Psoas muscle (tissue), 8 donors: ENCODE data around the gene CDK15. TPM values are rescaled to one million over a fixed set of nuclear protein-coding genes. Genes with fewer than 3 reads are reported as not detected.
A peak's percentile ranks its signal among the peaks of the same experiment; 100 is the strongest.

Experiments used
- ATAC-seq, 4 donors: fragments of 200-7000 bp; cut with Tn5 transposase; one replicate each; pipeline ENCODE4 v1.9.1; 2020; ENCODE audit warnings: moderate library complexity in 3 of 4, mild to moderate bottlenecking in 2 of 4
- DNase-seq, 2 donors: peaks; one replicate each; pipeline ENCODE4 v3.0.0-alpha.2; 2020
- H3K27ac ChIP-seq: fragments of 200-600 bp; one replicate; pipeline ENCODE4 v1.8.0; 2022
- H3K27me3 ChIP-seq, 3 donors: fragments of 200-600 bp in 1 of 3; one replicate each; pipeline versions ENCODE4 v1.6.1 to v1.8.0; 2013 to 2022; ENCODE audit warnings: low read length in 2 of 3, mild to moderate bottlenecking in 2 of 3, moderate library complexity in 1 of 3; ENCODE audit not compliant: insufficient read depth in 3 of 3
- H3K36me3 ChIP-seq, 2 donors: fragments of 200-600 bp in 1 of 2; one replicate each; pipeline versions ENCODE4 v1.6.1 to v1.8.0; 2013 to 2022; ENCODE audit warnings: low read depth in 1 of 2, mild to moderate bottlenecking in 1 of 2, moderate library complexity in 1 of 2; ENCODE audit not compliant: insufficient read depth in 1 of 2
- H3K4me1 ChIP-seq: fragments of 200-600 bp; one replicate; pipeline ENCODE4 v1.8.0; 2022
- H3K4me3 ChIP-seq: fragments of 200-600 bp; one replicate; pipeline ENCODE4 v1.8.0; 2022; ENCODE audit warnings: mild to moderate bottlenecking
- H3K9me3 ChIP-seq: fragments of 200-600 bp; one replicate; pipeline ENCODE4 v1.8.0; 2022
- WGBS, 3 donors: extraction: QIAGEN DNeasy Blood & Tissue Kit; methylation state at CpG; one replicate each; pipeline versions ENCODE4 v1.1.6 to v1.1.7; 2013; 5-methylcytosine and 5-hydroxymethylcytosine counted together
- intact Hi-C, 2 donors: fragments of 100-400 bp; cut with DNase I; formaldehyde crosslinking; loops; one replicate each; pipeline versions ENCODE4 v1.11.0 to v1.14.2; 2022
- polyA plus RNA-seq, 3 donors: library from polyadenylated mRNA; stranded (reverse); fragments of 200-250 nt; gene quantifications; one replicate each; pipeline ENCODE4 v1.2.3, GENCODE V29; 2013
- total RNA-seq, 4 donors: library from RNA; stranded (reverse); fragmentation: NEBNext Ultra II Directional in 2 of 4; extraction: Animal tissue kit (Norgen Biotek cat#: 25700) in 2 of 4; gene quantifications; one replicate each; pipeline versions ENCODE4 v1.2.1 to v1.2.4, GENCODE V29; 2021 to 2023
- TF ChIP-seq, protein P1 (sequence below): fragments of 200-600 bp; IDR thresholded peaks from one replicate; pipeline ENCODE4 v1.8.0; 2022; ENCODE audit warnings: antibody characterized with exemption
- donor health status: healthy with polysubstance abuse.
- donor health status: DM: no; HTN: no; CAD: no; lungs with moderate emphysema.
- donor health status: Bipolar disorder and iron deficiency.
- donor health status: healthy.
- donor health status: DM: yes; HTN: yes; CAD: no.
- donor health status: DM: no; HTN: no; CAD: no.
- donor health status: DM: no; HTN: no; CAD: no.
- donor health status: DM: yes; HTN: yes; CAD: no.

Gene CDK15
- total and polyA plus RNA-seq, 7 donors: 0.05 to 0.92 (median 0.31) TPM; not detected in 1

DNA sequence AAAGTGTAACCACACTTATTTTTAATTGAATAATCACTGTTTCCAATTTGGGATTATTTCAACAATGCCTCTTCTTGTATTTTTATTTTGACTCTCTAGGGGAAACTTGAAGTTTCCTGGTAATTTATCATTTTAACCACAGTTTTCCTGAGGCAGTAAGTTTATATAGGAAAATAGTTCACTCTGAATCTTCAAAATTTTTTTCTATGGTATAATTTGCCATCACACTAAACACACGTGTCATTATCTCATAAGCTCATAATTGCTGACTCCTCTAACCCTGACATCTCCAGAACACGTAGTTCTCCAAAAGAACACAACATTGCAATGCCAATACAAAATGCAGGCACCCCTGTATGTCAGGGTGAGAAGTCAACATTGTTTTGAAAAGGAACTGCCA lies 125.1 kb downstream of the CDK15 start:
- H3K36me3 ChIP-seq: no peaks in the 10 kb centered on the region
- WGBS, 3 donors: 36 to 69% (median 63%) methylated on average over 2 of the region's 2 CpGs
- no peak overlapping the region for H3K4me3 ChIP-seq
- no peaks in the 10 kb centered on the region for H3K27me3 ChIP-seq
- TF ChIP-seq, protein P1, sequence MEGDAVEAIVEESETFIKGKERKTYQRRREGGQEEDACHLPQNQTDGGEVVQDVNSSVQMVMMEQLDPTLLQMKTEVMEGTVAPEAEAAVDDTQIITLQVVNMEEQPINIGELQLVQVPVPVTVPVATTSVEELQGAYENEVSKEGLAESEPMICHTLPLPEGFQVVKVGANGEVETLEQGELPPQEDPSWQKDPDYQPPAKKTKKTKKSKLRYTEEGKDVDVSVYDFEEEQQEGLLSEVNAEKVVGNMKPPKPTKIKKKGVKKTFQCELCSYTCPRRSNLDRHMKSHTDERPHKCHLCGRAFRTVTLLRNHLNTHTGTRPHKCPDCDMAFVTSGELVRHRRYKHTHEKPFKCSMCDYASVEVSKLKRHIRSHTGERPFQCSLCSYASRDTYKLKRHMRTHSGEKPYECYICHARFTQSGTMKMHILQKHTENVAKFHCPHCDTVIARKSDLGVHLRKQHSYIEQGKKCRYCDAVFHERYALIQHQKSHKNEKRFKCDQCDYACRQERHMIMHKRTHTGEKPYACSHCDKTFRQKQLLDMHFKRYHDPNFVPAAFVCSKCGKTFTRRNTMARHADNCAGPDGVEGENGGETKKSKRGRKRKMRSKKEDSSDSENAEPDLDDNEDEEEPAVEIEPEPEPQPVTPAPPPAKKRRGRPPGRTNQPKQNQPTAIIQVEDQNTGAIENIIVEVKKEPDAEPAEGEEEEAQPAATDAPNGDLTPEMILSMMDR: no peak
- no peak overlapping the region for H3K27ac ChIP-seq
- ATAC-seq: no peak
- intact Hi-C loops: loop anchor here in 1 of 2 donors (5.0 kb wide), 1 partner anchor 44 kb away; no protein-coding TSS in a partner anchor
- H3K9me3 ChIP-seq: no peaks in the 10 kb centered on the region
- peaks cover 31% of the 10 kb centered on the region for H3K4me1 ChIP-seq
- DNase-seq: no peak

DNA sequence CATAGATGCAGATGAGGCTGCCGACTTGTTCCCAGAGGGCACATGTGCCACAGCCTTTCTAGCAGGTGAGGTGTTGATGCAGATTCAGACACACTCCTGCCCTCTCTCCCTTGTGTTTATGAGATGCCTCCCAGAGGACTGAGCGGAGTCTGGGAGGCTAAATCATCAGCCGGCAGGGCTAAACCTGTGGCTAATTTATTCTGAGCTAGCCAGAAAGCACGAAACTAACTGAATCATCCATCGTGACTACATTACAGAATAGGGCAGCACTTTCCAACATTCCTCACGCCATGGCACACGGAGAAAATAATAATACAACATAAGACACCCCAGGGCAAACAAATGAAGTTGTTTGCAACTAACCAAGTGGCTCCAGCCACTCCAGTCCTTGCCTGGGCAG lies 125.6 kb downstream of the CDK15 start:
- Histone ChIP-seq H3K36me3 (no peaks in the 10 kb centered on the region), H3K27me3 (no peaks in the 10 kb centered on the region), H3K4me3 (no peak overlapping the region), H3K27ac (peak overlapping the region; percentile 85), H3K9me3 (no peaks in the 10 kb centered on the region), H3K4me1 (peaks cover 31% of the 10 kb centered on the region)
- intact Hi-C loops: loop anchor here in 1 of 2 donors (5.0 kb wide), 1 partner anchor 45 kb away; no protein-coding TSS in a partner anchor
- DNase-seq (no peak), ATAC-seq (no peak)
- WGBS, 3 donors: 39 to 54% (median 42%) methylated on average over 7 of the region's 7 CpGs
- TF ChIP-seq, protein P1: no peak

DNA sequence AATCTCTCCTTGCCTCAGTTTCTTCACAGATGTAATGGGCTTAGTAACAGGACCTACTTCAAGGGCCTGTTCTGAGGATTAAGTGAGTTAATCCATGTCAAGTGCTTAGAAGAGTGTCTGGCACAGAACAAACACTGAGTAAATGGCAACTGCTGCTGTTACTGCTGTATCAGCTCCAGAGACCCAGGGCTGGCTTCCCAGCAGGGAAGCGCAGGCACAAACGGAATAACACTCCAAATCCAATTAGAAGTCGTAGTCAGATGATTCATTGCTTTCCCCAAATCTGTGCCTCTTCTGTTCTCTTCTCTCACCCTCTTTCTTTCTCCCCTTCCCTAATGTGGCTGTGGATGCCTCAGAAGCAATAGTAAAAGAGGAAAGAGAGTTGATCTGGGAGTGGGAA lies 126.2 kb downstream of the CDK15 start:
- intact Hi-C loops: loop anchor here in 1 of 2 donors (5.0 kb wide), 1 partner anchor 45 kb away; no protein-coding TSS in a partner anchor
- peak in 2 of 4 donors; percentile 40 to 49 for ATAC-seq
- TF ChIP-seq, protein P1: no peak

DNA sequence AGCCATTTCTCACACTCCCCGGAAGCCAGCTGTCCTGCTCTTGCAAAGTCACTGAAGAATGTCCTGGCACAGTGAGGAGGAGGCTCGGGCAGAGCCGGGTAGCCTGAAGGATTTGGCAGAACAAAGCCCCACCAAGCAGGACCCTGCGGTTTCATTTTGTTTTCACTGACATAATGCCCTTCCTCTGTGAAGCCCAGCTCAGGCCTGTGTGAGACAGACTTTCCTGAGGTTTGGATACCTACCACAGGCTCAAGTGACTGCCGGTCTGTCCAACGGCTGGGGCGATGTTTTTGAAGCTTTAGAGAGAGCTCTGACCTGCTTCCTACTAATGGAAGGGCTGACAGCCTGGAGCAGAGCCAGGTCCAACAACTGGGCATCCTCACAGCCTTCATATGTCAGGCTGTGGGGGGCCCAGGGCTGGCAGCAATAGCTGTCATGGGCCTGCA lies 127.5 kb downstream of the CDK15 start:
- Histone ChIP-seq H3K27me3 (no peaks in the 10 kb centered on the region), H3K4me1 (peaks cover 31% of the 10 kb centered on the region), H3K27ac (peak overlapping the region; percentile 85), H3K36me3 (no peaks in the 10 kb centered on the region), H3K9me3 (no peaks in the 10 kb centered on the region), H3K4me3 (peak overlapping the region; percentile 20)
- 16 to 28% (median 27%) methylated on average over 7 of the region's 7 CpGs for WGBS, 3 donors
- TF ChIP-seq, protein P1: no peak
- intact Hi-C loops: loop anchor here in 1 of 2 donors (5.0 kb wide), 1 partner anchor 47 kb away; no protein-coding TSS in a partner anchor
- ATAC-seq (peak; percentile 90 to 94 (median 92)), DNase-seq (peak; percentile 19 to 65)

More for the DNA sequence above, 126.2 kb downstream of the CDK15 start:
- Histone ChIP-seq H3K4me3 (no peak overlapping the region), H3K36me3 (no peaks in the 10 kb centered on the region), H3K27me3 (no peaks in the 10 kb centered on the region), H3K27ac (peak overlapping the region; percentile 85), H3K9me3 (no peaks in the 10 kb centered on the region), H3K4me1 (peaks cover 31% of the 10 kb centered on the region)
- WGBS, 3 donors: 15 to 51% (median 34%) methylated on average over 3 of the region's 3 CpGs
- DNase-seq: no peak

DNA sequence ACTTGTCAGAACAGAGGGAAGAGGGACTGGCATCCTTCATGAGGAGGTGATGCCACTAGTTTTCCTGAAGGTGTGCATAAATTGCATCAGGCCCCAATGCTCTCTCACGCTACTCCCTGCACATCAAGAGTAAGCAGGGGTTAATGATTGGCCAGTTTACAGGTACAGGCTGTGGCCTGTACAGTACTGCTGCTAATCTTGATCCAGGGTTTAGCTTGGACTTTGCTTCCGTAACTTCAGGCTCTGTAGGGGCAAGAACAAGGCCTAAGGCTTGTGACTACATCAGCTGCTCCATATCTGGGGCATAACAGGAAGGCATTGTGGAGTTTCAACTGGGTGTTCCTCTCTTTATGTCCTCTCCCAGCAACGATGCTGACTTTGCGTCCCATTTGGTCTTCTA lies 130.5 kb downstream of the CDK15 start:
- no peak overlapping the region for H3K27ac ChIP-seq
- no peaks in the 10 kb centered on the region for H3K9me3 ChIP-seq
- DNase-seq: no peak
- intact Hi-C loops: no loop called here
- WGBS, 3 donors: 86 to 98% (median 94%) methylated on average over 4 of the region's 4 CpGs
- ATAC-seq: no peak
- no peak overlapping the region for H3K4me3 ChIP-seq
- H3K4me1 ChIP-seq: peaks cover 27% of the 10 kb centered on the region
- no peaks in the 10 kb centered on the region for H3K27me3 ChIP-seq
- H3K36me3 ChIP-seq: no peaks in the 10 kb centered on the region
- TF ChIP-seq, protein P1: no peak
